ENCODE results near the gene LHB. TPM values are rescaled to one million over a fixed set of nuclear protein-coding genes. Genes with fewer than 3 reads are reported as not detected.
"Not testable (repeated sequence)": the region's sequence is repeated elsewhere in the genome, so short reads cannot be mapped to it uniquely, and the experiment has no call there.

The LHB gene
- total and polyA plus RNA-seq, 2 donors (not counting 1 experiment from before 2014, with no cell fraction given), result not detected

DNA sequence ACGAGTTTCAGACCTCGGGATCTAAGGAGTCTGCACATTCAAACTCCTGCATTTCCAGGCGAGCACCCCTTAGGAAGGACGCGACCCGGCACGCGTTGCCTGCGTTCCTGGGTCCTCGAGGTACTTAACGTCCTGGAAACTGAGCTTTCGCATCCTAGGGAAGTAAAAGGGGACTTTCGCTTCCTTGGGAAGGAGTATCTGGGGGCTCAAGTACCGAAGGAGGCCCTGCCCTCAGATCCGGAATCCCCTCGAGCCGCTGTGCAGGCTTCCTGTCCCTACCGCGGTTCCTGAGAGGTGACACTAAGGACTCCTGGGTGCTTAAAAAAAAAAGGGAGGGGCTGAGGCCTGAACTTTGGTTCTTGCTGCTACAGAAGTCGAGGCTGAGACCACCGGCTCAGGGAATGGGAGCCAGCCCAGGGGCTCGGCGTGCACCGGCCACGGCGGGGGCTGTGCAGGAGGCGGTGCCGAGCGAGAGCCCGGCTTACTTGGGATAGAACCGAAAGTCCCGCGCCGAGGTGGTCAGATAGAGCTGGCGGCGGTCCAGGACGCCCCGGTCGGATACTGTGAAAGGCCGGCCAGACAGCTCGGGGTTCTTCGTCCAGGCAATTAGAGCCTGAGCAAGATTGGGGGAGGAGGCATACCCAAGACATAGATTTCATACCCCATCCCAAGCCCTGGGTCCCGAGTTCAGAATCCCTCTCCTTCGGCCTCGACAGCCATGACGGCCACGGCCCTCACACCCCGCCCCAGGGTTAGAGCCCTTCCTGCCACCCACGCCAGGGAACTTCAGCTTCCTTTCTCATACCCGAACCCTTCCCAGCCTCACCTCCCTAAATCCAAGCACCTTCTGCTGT, 1.7 kb upstream of the LHB start:
- H3K27ac ChIP-seq (ENCODE audit: insufficient read depth, low read length); H3K27me3 ChIP-seq (ENCODE audit: control insufficient read depth, insufficient read depth, low read length); H3K79me2 ChIP-seq (ENCODE audit: control insufficient read depth, insufficient read depth, low read length); DNase-seq (ENCODE audit: low read depth in 2 of 2); H3K9ac ChIP-seq (ENCODE audit: insufficient read depth, low read length); H3K9me3 ChIP-seq (ENCODE audit: control insufficient read depth, insufficient read depth, low read depth, low read length); H4K20me1 ChIP-seq (ENCODE audit: control insufficient read depth, extremely low read depth, insufficient read depth, low read length); H3K4me1 ChIP-seq (ENCODE audit: control insufficient read depth, extremely low read depth, insufficient read depth, low read length): not testable (repeated sequence)
- Histone ChIP-seq H3K4me2 (ENCODE audit: extremely low read depth, insufficient read depth, low read length) (peak overlapping the region; percentile 85), H2AFZ (ENCODE audit: low read length) (peak overlapping the region; percentile 53), H3K4me3 (replicated peaks in 1 of 4; ENCODE audit: control extremely low read depth in 1 of 4, insufficient read depth in 1 of 4, low read depth in 3 of 4, low read length in 4 of 4) (peak overlapping the region; percentile 31 to 53 (median 45)), H3K36me3 (ENCODE audit: control insufficient read depth, insufficient read depth, low read length) (peaks cover 12% of the 10 kb centered on the region)

DNA sequence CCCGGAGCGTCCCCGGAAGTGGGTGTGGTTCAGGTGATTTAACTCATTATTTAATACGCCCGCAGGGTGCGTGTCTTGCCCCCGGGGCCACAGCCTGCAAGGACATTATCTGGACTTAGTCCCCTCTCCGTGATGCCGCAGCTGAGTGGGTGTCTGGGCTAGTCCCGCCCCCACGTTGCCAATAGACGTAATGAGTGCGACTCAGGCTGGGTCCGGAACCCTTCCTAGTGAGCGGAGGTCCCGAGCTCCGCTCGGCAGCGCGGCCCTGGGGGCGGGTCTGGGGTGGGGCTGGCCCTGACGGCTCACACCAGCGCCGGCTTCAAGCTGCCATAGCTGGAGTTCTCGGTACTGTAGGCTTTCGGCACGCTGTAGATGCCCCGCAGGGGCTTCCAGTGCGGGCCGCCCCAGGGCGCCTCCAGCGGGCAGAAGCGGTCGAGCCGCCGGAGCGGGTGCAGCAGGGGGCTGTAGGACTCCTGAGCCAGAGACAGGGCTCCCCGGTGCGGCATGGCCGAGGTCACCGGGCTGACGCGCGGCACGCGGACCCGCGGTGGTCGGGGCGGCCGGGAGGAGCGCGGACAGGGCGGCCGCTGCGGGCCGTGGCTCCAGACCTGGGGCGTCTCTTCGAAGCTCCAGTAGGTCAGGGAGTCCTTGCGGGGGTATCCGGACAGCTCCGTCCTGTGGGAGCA, 918 bp upstream of the LHB start:
- peak; percentile 47 to 66 for DNase-seq (ENCODE audit: low read depth in 2 of 2)
- no peaks in the 10 kb centered on the region for H4K20me1 ChIP-seq (ENCODE audit: control insufficient read depth, extremely low read depth, insufficient read depth, low read length)
- H3K9me3 ChIP-seq (ENCODE audit: control insufficient read depth, insufficient read depth, low read depth, low read length), result no peaks in the 10 kb centered on the region
- H3K79me2 ChIP-seq (ENCODE audit: control insufficient read depth, insufficient read depth, low read length), result no peaks in the 10 kb centered on the region
- TF ChIP-seq, protein P1, sequence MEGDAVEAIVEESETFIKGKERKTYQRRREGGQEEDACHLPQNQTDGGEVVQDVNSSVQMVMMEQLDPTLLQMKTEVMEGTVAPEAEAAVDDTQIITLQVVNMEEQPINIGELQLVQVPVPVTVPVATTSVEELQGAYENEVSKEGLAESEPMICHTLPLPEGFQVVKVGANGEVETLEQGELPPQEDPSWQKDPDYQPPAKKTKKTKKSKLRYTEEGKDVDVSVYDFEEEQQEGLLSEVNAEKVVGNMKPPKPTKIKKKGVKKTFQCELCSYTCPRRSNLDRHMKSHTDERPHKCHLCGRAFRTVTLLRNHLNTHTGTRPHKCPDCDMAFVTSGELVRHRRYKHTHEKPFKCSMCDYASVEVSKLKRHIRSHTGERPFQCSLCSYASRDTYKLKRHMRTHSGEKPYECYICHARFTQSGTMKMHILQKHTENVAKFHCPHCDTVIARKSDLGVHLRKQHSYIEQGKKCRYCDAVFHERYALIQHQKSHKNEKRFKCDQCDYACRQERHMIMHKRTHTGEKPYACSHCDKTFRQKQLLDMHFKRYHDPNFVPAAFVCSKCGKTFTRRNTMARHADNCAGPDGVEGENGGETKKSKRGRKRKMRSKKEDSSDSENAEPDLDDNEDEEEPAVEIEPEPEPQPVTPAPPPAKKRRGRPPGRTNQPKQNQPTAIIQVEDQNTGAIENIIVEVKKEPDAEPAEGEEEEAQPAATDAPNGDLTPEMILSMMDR (conservative IDR thresholded peaks at IDR 0.05 in 1 of 2, IDR thresholded peaks at IDR 0.05 in 1 of 2; ENCODE audit: low read depth in 1 of 2, low read length in 2 of 2), result peak; percentile 45 to 53
- no peak for TF ChIP-seq EZH2 (IDR thresholded peaks at IDR 0.05; ENCODE audit: low read length, missing control alignments)
- peaks cover 12% of the 10 kb centered on the region for H3K36me3 ChIP-seq (ENCODE audit: control insufficient read depth, insufficient read depth, low read length)
- H2AFZ ChIP-seq (ENCODE audit: low read length), result peak overlapping the region; percentile 30
- H3K4me1 ChIP-seq (ENCODE audit: control insufficient read depth, extremely low read depth, insufficient read depth, low read length), result peaks cover 2% of the 10 kb centered on the region
- H3K4me2 ChIP-seq (ENCODE audit: extremely low read depth, insufficient read depth, low read length), result peak overlapping the region; percentile 85
- peak overlapping the region; percentile 16 for H3K9ac ChIP-seq (ENCODE audit: insufficient read depth, low read length)
- H3K4me3 ChIP-seq (replicated peaks in 1 of 4; ENCODE audit: control extremely low read depth in 1 of 4, insufficient read depth in 1 of 4, low read depth in 3 of 4, low read length in 4 of 4), result peak overlapping the region; percentile 24 to 53 (median 45)
- H3K27ac ChIP-seq (ENCODE audit: insufficient read depth, low read length), result no peak overlapping the region
- peaks cover 3% of the 10 kb centered on the region for H3K27me3 ChIP-seq (ENCODE audit: control insufficient read depth, insufficient read depth, low read length)

DNA sequence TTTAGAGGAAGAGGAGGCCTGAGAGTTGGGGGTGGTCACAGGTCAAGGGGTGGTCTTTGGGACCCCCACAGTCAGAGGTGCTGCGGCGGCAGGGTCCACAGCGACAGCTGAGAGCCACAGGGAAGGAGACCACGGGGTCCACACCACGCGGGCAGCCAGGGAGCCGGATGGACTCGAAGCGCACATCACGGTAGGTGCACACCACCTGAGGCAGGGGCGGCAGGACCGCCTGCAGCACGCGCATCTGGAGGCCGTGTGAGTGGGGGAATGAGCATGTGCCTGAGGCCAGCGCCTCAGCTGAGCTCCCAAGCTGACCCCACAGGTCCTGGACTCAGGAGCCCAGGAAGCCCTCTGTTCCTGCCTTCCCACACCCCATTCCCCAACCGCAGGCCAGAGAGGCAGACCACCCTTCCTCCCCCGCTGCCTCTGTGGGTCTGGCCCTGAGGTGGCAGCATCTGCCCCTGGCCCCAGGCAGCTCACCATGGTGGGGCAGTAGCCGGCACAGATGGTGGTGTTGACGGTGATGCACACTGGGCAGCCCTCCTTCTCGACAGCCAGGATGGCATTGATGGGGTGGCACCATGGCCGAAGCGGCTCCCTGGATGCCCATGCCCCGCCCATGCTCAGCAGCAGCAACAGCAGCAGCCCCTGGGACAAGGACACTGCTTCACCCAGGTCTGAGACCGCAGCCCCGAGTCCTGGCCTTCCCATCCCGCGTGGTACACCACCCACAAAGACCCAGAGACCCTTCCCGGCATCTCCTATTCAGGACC, 638 bp downstream of the LHB start:
- H3K79me2 ChIP-seq (ENCODE audit: control insufficient read depth, insufficient read depth, low read length), result no peaks in the 10 kb centered on the region
- peaks cover 3% of the 10 kb centered on the region for H3K27me3 ChIP-seq (ENCODE audit: control insufficient read depth, insufficient read depth, low read length)
- no peak overlapping the region for H3K4me2 ChIP-seq (ENCODE audit: extremely low read depth, insufficient read depth, low read length)
- H3K9me3 ChIP-seq (ENCODE audit: control insufficient read depth, insufficient read depth, low read depth, low read length), result no peaks in the 10 kb centered on the region
- DNase-seq (ENCODE audit: low read depth in 2 of 2), result no peak
- H3K4me1 ChIP-seq (ENCODE audit: control insufficient read depth, extremely low read depth, insufficient read depth, low read length), result peaks cover 2% of the 10 kb centered on the region
- peaks cover 17% of the 10 kb centered on the region for H3K36me3 ChIP-seq (ENCODE audit: control insufficient read depth, insufficient read depth, low read length)
- H3K4me3 ChIP-seq (replicated peaks in 1 of 4; ENCODE audit: control extremely low read depth in 1 of 4, insufficient read depth in 1 of 4, low read depth in 3 of 4, low read length in 4 of 4), result no peak overlapping the region
- H3K27ac ChIP-seq (ENCODE audit: insufficient read depth, low read length), result no peak overlapping the region
- no peaks in the 10 kb centered on the region for H4K20me1 ChIP-seq (ENCODE audit: control insufficient read depth, extremely low read depth, insufficient read depth, low read length)
- H2AFZ ChIP-seq (ENCODE audit: low read length), result no peak overlapping the region
- H3K9ac ChIP-seq (ENCODE audit: insufficient read depth, low read length), result no peak overlapping the region
- TF ChIP-seq, protein P1 (conservative IDR thresholded peaks at IDR 0.05 in 1 of 2, IDR thresholded peaks at IDR 0.05 in 1 of 2; ENCODE audit: low read depth in 1 of 2, low read length in 2 of 2), result no peak
- no peak for TF ChIP-seq EZH2 (IDR thresholded peaks at IDR 0.05; ENCODE audit: low read length, missing control alignments)
